Measurements from ENCODE around the gene MESD.

MESD gene

GRCh38 chr15:80989518-80990478, at the start of gene MESD:
Gene MESD, minus strand, starts transcription at chr15:80989819. Its CDS starts 28 bp downstream, at chr15:80989791.
- peak; percentile 99 for DNase-seq (ENCODE audit: low spot score)

GRCh38 chr15:81038975-81039607, 49.5 kb upstream of the MESD start:
- no peak for DNase-seq (ENCODE audit: low spot score)

DNA sequence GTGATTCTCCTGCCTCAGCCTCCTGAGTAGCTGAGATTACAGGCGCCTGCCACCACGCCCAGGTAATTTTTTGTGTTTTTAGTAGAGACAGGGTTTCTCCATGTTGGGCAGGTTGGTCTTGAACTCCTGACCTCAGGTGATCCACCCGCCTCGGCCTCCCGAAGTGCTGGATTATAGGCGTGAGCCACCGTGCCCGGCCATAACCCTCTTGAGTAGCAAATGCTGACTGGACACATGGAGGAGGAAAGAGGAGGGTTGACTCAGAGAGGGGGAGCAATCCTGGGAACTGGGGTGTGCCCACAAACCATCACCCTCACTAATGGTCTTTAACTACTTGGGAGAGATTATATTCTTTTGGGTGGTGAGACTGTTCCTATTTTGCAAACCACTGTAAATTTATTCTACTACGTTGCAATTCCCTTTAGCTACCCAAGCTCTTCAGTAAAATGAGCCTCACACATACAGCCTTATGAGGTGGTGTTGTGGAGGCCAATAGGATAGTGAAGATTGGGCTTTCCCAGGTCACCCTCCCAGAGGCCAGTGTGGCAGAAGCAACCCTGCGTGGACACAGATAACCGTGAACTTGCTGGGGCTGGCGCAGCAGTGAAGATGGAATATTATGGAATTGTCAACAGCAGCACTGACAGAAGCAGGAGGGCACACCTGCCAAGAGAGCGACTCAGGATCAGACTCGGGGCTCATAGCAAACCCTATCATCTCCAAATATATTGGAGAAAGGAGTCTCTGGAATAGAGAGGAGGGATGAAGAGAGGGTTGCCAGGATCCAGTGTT, 48.5 kb upstream of the MESD start:
- no peak for DNase-seq (ENCODE audit: low spot score)

DNA sequence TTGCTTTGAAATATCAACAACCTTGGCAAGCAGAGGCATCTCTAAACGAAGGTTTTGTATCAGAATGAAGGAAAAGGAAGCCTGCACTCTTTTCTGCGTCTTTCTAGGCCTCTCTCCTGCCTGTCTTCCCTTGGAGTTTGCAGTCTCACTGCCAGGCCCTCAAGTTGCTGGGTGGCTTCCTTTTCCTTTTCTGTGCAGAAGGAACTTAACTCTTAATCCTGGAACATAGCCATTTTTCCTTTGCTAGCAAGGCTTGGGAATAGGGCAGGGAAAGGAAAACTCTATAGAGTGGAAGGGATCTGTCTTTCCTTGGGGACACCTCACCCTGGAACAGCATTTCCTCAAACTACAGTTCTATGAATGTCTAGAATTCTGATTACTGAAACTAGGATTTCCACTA, 43.9 kb upstream of the MESD start:
- no peak for DNase-seq (ENCODE audit: low spot score)

GRCh38 chr15:81032818-81033217, 43.2 kb upstream of the MESD start:
- no peak for DNase-seq (ENCODE audit: low spot score)

DNA sequence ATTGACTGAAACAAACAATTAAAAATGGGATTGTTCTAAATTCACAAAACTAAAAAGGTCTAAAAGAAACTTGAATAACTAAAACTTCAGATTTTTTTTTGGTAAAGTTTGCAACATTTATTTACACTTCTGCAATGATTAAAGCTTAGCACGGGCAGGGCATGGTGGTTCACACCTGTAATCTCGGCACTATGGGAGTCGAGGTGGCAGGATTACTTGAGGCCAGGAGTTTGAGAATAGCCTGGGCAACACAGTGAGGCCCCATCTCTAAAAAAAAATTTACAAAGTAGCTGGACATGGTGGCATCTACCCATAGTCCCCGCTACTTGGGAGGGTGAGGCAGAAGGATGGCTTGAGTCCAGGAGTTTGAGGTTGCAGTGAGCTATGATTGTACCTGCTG, 42.7 kb upstream of the MESD start:
- no peak for DNase-seq (ENCODE audit: low spot score)

DNA sequence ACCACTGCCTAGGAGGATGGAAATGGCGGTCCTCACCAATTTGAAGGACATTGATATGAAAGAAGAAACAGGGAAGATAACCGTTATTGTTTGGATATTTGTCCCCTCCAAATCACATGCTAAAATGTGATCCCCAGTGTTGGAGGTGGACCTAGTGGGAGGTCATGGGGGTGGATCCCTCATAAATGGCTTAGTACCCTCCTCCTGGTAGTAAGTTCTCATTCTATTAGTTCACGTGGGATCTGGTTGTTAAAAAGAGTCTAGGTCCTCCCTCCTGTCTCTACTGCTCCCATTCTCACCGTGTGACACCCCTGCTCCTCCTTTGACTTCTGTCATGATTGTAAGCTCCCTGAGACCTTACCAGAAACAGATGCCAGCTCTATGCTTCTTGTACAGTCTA, 41.6 kb upstream of the MESD start:
- no peak for DNase-seq (ENCODE audit: low spot score)

GRCh38 chr15:81030301-81030750, 40.7 kb upstream of the MESD start:
- DNase-seq (ENCODE audit: low spot score), result no peak

- DNase-seq (ENCODE audit: low spot score), result peak; percentile 10
Measured at GRCh38 chr15:81029414-81030300, 40.0 kb upstream of the MESD start.

DNA sequence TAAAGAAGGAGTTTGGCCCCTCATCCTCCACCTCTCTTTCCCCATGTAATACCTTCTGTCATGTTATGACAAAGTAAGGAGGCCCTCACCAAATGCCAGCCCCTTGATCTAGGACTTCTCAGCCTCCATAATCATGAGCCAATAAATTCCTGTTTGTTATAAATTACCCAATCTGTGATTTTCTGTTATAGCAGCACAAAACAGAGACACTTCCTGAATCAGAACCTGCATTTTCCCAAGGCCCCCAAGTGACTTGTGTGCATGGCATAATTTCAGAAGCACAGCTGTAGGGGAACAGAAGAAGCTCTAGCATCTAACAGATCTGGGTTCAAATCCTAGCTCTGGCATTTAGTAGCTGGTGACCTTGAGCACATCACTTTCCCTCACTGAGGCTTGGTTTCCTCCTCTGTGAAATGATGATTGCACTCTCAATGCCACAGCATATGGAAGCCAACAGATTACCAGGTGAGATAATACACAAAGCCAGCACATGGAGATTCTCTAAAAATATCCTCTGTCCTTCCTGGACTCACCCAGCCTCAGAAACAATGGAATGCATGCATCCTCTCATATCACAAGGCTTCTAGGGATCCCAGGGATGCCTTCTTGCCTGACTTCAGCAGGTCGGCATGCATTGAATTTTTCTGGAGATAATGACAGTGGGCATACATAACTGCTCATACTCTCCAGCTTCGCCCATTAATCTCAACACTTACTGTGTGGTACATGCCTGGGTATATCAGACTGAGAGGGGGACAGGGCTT, 37.4 kb upstream of the MESD start:
- DNase-seq (ENCODE audit: low spot score), result peak; percentile 19

DNA sequence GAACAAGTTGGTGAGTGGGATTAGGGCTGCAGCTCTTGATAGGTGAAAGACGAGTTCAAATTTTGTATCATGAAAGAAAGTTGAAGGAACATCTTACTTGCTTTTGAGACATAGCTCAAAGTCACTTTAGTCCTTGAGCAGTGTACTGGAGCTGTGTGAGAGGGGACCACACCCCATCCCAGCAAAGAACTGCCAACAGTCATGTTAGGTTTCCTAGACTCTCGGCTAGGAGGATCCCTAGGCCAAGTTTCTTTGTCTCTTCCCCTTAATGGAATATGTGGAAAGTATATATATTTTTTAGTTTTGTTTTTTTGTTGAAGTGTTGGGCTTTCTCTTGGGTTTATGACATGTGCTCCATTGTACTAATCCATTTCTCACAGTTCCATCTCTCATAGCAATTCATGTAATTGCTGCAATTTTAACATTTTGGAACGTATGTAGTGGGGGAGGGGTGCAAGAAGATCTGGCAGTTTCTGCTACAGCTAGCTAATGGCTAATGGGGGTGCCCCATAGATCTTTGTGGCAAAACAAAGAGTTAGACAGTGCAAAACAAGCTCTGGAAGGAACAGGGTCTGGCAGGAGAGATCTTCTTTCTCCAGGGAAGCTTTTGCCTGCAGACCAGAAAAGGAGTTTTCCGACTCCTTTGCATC, 36.2 kb upstream of the MESD start:
- DNase-seq (ENCODE audit: low spot score), result no peak

DNA sequence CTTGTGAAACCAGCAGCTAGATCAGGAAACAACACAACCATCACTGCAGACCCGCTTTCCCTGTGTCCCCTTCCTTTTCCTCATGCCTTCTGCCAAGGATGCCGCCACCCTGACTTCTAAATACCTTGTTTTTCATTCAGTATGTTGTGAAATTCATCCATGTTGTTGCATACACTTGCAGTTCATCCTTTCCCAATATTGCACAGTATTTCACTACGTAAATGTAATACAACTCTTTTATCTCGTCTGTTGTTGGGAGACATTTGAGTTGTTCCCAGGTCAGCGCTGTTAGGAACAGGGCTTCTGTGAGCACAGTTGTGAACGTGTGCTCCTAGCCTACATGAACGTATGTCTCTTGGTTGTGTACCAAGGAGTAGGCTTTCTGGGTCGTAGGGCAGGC, 35.3 kb upstream of the MESD start:
- no peak for DNase-seq (ENCODE audit: low spot score)

GRCh38 chr15:81024265-81024872, 34.8 kb upstream of the MESD start:
- DNase-seq (ENCODE audit: low spot score), result no peak

DNA sequence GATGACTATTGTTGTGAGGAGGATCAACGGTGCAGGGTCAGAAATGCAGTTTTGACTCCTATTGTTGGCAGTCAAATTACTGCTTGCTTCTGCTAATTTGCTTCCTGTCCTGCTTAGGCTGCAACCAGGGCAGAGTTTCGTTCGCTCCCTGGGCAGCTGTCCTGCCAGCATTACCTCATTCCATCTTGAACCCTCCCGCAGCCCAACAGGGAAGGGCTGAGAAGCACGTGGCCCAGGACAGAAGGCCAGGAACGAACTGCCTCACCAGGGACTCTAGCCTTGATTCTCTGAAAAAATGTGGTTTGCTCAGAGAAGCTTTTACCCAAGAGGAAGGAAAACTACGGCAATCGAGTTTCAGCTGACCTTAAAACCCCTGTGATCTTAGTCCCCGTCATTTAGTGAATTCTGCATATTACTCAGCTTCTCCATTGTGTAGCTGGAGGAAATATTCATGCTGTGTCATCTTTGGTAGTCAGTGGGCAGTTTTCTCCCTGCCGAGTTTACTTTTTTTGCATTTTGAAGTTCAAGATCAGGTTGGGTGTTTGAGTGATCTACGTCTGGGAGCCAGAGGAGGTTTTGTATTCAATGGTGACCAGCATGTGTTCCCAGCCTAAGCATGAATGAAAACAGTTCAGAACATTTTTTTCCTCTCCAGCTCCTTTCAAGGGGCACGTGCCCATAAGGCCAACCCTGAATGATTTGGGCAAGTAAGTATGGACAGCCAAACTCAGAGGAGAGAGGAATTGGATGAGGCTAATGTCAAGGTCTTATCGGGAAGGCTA, 34.1 kb upstream of the MESD start:
- peak; percentile 78 for DNase-seq (ENCODE audit: low spot score)

DNA sequence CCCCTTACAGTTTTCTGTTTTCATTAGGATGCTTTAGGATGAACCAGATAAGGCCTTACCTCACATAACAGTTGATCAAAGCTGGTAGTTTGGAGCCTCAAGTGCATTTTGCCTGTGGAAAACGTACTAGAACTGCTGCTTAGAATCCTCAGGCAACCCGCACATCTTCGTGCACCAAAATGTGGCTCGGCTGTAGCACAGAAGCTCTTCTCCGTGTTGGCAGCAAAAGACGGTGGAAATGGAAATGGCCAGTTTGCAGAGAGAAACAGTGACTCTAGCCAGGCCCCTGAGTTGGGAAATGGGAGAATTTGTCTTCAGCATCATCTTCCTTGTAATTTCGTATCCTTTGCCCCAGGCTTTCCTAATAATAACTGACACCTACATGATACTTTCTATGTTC, 31.7 kb upstream of the MESD start:
- no peak for DNase-seq (ENCODE audit: low spot score)

DNA sequence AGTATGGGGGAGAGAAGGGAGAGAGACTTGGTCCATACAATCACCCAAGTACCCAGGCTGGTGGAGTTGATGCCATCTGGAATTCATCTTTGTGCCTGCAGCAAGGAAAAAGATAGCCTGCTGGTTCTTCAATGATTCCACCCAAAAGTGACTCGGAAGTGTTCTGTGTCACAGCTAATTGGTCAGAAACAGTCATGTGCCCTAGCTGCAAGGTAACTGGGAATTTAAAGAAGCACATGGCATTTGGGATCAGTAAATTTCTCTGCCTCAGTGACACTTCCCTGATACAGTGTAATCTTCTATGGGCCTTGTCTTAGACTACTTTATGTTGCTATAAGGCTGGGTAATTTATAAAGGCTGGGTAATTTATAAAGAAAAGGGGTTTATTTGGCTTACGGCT, 28.6 kb upstream of the MESD start:
- no peak for DNase-seq (ENCODE audit: low spot score)

DNA sequence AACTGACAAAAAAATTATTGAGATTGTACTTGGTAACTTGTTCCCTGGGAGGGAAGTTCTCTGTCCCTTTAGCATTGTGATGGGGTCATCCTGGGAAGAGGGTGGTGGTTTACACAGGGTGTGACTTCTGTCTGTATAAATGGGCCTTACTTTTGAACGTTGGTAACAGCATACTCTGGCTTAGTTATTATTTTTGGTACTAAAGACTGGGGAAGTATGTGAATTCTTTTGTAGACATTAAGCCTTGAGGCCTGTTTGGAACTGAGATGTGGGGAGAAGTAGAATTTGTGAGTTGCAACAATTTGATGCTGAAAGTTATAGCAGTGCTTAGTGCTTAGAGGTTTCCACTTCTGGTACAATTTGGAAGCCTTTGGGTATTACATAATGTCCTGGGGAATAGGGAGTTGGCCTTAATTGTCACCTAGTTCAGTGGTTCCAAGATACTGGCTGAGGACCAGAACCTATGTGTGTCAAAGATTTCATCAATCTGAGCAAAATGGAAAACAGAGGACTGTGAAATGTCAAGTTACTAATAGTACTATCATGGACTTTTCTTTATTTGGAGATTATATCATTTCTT, 27.0 kb upstream of the MESD start:
- DNase-seq (ENCODE audit: low spot score), result no peak

All from AG08395 (cell line).